Heart left ventricle (tissue), 16 donors: ENCODE measurements around the gene FOXP1. TPM values are rescaled to one million over a fixed set of nuclear protein-coding genes. Genes with fewer than 3 reads are reported as not detected.

Source experiments
- ATAC-seq, 4 donors: fragments of 200-7000 bp; cut with Tn5 transposase; one replicate each; pipeline ENCODE4 v1.9.1; 2020 to 2022; ENCODE audit warnings: moderate library complexity in 4 of 4, mild to moderate bottlenecking in 3 of 4, moderate number of reproducible peaks in 1 of 4
- DNase-seq, 5 donors: peaks; one replicate each; pipeline ENCODE4 v3.0.0-alpha.2; 2020
- H3K27ac ChIP-seq, 12 donors: fragments of 200-600 bp; sonication (generic) in 4 of 12; one replicate each; pipeline versions ENCODE4 v1.5.0 to v1.8.0; 2016 to 2022; ENCODE audit warnings: mild to moderate bottlenecking in 2 of 12
- H3K27me3 ChIP-seq, 9 donors: fragments of 200-600 bp; sonication (generic) in 2 of 9; one replicate each; pipeline versions ENCODE4 v1.5.1 to v1.8.0; 2016 to 2022; ENCODE audit warnings: mild to moderate bottlenecking in 3 of 9
- H3K36me3 ChIP-seq, 9 donors: fragments of 200-600 bp; sonication (generic) in 2 of 9; one replicate each; pipeline versions ENCODE4 v1.5.0 to v1.8.0; 2018 to 2022; ENCODE audit warnings: mild to moderate bottlenecking in 2 of 9
- H3K4me1 ChIP-seq, 12 donors: fragments of 200-600 bp; sonication (generic) in 4 of 12; one replicate each; pipeline versions ENCODE4 v1.5.0 to v1.8.0; 2016 to 2022; ENCODE audit warnings: mild to moderate bottlenecking in 3 of 12
- H3K4me3 ChIP-seq, 12 donors: fragments of 200-600 bp; sonication (generic) in 4 of 12; one replicate each; pipeline versions ENCODE4 v1.5.0 to v1.8.0; 2017 to 2022; ENCODE audit warnings: mild to moderate bottlenecking in 9 of 12, moderate library complexity in 4 of 12
- H3K9me3 ChIP-seq, 12 donors: fragments of 200-600 bp; sonication (generic) in 4 of 12; one replicate each; pipeline versions ENCODE4 v1.5.0 to v1.8.0; 2016 to 2022; ENCODE audit warnings: mild to moderate bottlenecking in 1 of 12
- POLR2A ChIP-seq, 2 donors: fragments of 450-650 bp; IDR thresholded peaks; one replicate each; pipeline ENCODE4 v1.6.1; 2017; ENCODE audit warnings: antibody characterized with exemption in 2 of 2, mild to moderate bottlenecking in 2 of 2, moderate library complexity in 2 of 2
- WGBS, 4 donors: extraction: QIAGEN DNeasy Blood & Tissue Kit in 2 of 4; methylation state at CpG; one replicate each; pipeline versions ENCODE4 v1.1.5 to v1.1.7; 2013 to 2018; 5-methylcytosine and 5-hydroxymethylcytosine counted together
- intact Hi-C, 10 donors: fragments of 100-400 bp; cut with DNase I; formaldehyde crosslinking; loops; one replicate each; pipeline versions ENCODE4 v1.11.1 to v1.14.2; 2022
- polyA plus RNA-seq, 2 donors: library from polyadenylated mRNA; stranded (reverse); fragments of 200-250 nt; gene quantifications; one replicate each; pipeline ENCODE4 v1.2.3, GENCODE V29; 2013
- total RNA-seq, 9 donors: library from RNA; depleted of rRNA in 2 of 9; stranded (reverse); fragments of >200 nt in 2 of 9; fragmentation: NEBNext Ultra II Directional in 3 of 9; extraction: Animal tissue kit (Norgen Biotek cat#: 25700) in 3 of 9; gene quantifications; one replicate each; pipeline versions ENCODE4 v1.1.0 to v1.2.4, GENCODE V29; 2016 to 2023
- TF ChIP-seq, protein P1 (sequence below), 12 donors: fragments of 200-600 bp; sonication (generic) in 4 of 12; IDR thresholded peaks; one replicate each; pipeline versions ENCODE4 v1.5.0 to v1.8.0; 2018 to 2022; ENCODE audit warnings: antibody characterized with exemption in 12 of 12, mild to moderate bottlenecking in 5 of 12
- donor health status: ischemic (EF 13 %, LVEDD 7.1; RV severe dilation, severe dysfunction).
- donor health status: healthy with polysubstance abuse.
- donor health status: DM: no; HTN: yes; CAD: no.
- donor health status: DM: no; HTN: no; CAD: no.
- donor health status: ischemic (EF 25% LVEDD 6.9; RV normal size, moderate dysfunction).
- donor health status: ischemic (EF 25% LVEDD 5.7; RV mildly dilated, moderate dysfunction).
- donor health status: healthy.
- donor health status: DM: yes; HTN: yes; CAD: no.
- donor health status: ischemic (EF 35%, LVEDD 5.7; RV mildly dilated, moderate dysfunction).
- donor health status: nonischemic (EF 11% LVEDD 7.7; RV severe dilation, severe dysfunction).
- donor health status: DM: yes; HTN: yes; CAD: no.
- donor health status: PGD.
- donor health status: ischemic (EF 29% LVEDD 5.4; RV normal size, mild dysfunction).
- donor health status: nonischemic (EF 23%, LVEDD 6.1; RV moderate dilation, normal function).

Gene FOXP1
- total and polyA plus RNA-seq, 11 donors = 14.9 to 67.8 (median 41.1) TPM

DNA sequence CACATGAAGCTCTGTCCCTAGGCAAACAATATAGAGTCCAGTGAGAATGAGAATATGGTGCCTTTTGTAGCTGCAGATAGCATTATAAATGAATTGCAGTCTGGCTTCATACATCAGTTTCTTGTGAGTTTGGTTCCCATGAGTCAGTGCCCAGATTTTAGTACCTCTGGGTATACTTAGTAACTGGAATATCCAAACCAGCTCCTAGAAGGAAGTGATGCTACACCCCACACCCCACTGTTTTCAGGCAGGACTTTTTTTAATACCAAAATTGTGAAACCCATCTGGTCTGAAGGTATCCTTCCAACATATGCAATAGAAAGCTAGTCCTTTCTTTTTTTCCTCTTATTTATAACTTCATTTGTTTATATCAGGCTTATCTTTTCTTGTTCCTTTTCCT, 42.1 kb upstream of the FOXP1 start:
- ATAC-seq (no peak), DNase-seq (no peak)
- no peaks in the 10 kb centered on the region for H3K9me3 ChIP-seq
- H3K36me3 ChIP-seq = no peaks in the 10 kb centered on the region
- TF ChIP-seq, protein P1, sequence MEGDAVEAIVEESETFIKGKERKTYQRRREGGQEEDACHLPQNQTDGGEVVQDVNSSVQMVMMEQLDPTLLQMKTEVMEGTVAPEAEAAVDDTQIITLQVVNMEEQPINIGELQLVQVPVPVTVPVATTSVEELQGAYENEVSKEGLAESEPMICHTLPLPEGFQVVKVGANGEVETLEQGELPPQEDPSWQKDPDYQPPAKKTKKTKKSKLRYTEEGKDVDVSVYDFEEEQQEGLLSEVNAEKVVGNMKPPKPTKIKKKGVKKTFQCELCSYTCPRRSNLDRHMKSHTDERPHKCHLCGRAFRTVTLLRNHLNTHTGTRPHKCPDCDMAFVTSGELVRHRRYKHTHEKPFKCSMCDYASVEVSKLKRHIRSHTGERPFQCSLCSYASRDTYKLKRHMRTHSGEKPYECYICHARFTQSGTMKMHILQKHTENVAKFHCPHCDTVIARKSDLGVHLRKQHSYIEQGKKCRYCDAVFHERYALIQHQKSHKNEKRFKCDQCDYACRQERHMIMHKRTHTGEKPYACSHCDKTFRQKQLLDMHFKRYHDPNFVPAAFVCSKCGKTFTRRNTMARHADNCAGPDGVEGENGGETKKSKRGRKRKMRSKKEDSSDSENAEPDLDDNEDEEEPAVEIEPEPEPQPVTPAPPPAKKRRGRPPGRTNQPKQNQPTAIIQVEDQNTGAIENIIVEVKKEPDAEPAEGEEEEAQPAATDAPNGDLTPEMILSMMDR (IDR thresholded peaks at IDR 0.05) = no peak
- no peak for TF ChIP-seq POLR2A (IDR thresholded peaks at IDR 0.05)
- peaks cover 0 to 16% (median 0%) of the 10 kb centered on the region in 12 donors for H3K4me1 ChIP-seq
- no peak overlapping the region for H3K4me3 ChIP-seq
- intact Hi-C loops = no loop called here
- H3K27me3 ChIP-seq = no peaks in the 10 kb centered on the region
- no peak overlapping the region for H3K27ac ChIP-seq

DNA sequence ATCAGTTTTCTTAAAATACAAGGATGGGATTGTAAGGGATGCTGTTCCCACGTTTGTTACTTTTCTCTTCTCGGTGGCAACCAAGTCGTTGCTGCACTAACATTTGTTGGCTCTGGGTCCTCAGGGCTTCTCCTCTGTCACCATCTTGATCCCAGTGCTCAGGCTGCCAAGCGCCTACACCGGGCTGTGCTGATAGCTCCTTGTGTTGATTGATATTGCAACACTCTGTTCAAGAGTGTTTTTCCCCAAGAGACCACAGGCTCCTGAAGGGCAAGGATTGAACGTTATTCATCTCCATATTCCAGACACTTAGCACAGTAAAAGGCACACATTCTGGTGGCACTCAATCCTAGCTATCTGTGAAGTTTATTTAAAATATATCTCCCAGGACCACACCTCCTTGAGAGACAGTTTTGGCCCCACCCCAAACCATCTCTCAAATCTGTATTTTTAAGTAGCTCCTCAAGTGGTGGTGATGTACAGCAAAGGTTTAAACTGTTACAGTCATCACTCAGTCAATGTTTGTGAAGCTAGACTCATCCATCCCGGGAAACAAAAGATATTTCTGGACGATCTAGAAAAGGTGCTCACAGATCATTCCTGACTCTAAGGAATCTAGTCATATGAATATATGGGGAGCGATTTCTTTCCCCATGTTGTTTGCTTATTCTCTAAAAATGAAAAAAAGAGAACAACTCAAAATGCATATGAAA, 38.5 kb upstream of the FOXP1 start:
- 50 to 61% (median 55%) methylated on average over 9 of the region's 9 CpGs for WGBS, 4 donors
- Histone ChIP-seq H3K9me3 (no peaks in the 10 kb centered on the region), H3K4me1 (no peaks in the 10 kb centered on the region), H3K27ac (no peak overlapping the region), H3K36me3 (no peaks in the 10 kb centered on the region), H3K27me3 (no peaks in the 10 kb centered on the region), H3K4me3 (no peak overlapping the region)
- intact Hi-C loops = no loop called here
- DNase-seq = no peak
- TF ChIP-seq POLR2A (IDR thresholded peaks at IDR 0.05) = no peak
- TF ChIP-seq, protein P1 (IDR thresholded peaks at IDR 0.05) = no peak
- ATAC-seq = no peak

DNA sequence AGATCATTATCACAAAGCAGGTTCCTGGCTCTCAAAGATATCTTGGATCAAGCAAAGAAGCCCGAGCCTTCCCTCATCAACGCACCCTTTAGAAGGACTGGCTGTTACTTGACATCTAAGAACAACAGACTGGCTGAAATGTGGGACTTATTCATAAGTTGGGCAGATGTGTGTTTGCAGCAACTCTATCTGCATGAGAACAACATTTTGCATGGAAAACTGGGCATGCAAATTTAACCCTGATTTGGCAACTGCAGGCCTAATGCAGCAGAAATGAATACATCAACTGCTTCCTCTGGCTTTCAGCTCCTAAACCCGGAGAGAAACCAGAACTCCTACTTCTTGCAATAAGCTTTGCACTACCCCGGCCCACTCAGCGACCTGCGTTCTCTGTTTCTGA, 35.0 kb upstream of the FOXP1 start:
- H3K4me3 ChIP-seq = no peak overlapping the region
- ATAC-seq (no peak), DNase-seq (no peak)
- no peaks in the 10 kb centered on the region for H3K9me3 ChIP-seq
- H3K36me3 ChIP-seq = no peaks in the 10 kb centered on the region
- no peak overlapping the region for H3K27ac ChIP-seq
- WGBS, 4 donors = 79 to 96% (median 90%) methylated on average over 6 of the region's 6 CpGs
- no peaks in the 10 kb centered on the region for H3K4me1 ChIP-seq
- H3K27me3 ChIP-seq = no peaks in the 10 kb centered on the region
- TF ChIP-seq POLR2A (IDR thresholded peaks at IDR 0.05) = no peak
- TF ChIP-seq, protein P1 (IDR thresholded peaks at IDR 0.05) = no peak
- intact Hi-C loops = loop anchor here in 1 of 10 donors (5.0 kb wide), 1 partner anchor 1311 kb away; no protein-coding TSS in a partner anchor

DNA sequence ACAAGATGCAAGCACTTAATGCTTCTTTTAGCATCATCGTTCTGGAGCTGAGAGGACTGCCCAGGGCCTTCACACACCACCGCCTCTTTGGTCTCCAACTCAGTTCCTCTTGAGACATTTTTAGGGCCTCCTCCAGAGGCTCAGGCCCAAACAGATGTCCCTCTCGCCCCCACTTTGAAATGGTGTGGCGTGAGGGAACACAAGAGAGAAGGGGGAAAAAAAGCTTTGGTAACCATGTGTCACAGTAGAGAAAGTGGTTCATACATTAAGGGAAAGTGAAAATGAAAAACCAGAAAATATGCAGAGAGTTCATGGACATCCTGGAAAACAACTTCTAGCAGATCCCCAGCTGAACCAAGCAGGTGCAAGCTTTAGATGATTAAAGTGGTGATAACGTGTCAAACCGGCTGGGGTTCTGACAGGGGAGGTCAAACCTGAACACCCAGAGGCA, 33.1 kb upstream of the FOXP1 start:
- H3K4me1 ChIP-seq = no peaks in the 10 kb centered on the region
- ATAC-seq (no peak), DNase-seq (no peak)
- no peak overlapping the region for H3K27ac ChIP-seq
- no peaks in the 10 kb centered on the region for H3K27me3 ChIP-seq
- H3K9me3 ChIP-seq = no peaks in the 10 kb centered on the region
- H3K36me3 ChIP-seq = no peaks in the 10 kb centered on the region
- no peak overlapping the region for H3K4me3 ChIP-seq
- TF ChIP-seq POLR2A (IDR thresholded peaks at IDR 0.05) = no peak
- TF ChIP-seq, protein P1 (IDR thresholded peaks at IDR 0.05) = no peak
- 81 to 94% (median 90%) methylated on average over 6 of the region's 6 CpGs for WGBS, 4 donors
- intact Hi-C loops = loop anchor here in 1 of 10 donors (5.0 kb wide), 1 partner anchor 1309 kb away; no protein-coding TSS in a partner anchor
